Vagina (tissue), 2 donors: ENCODE measurements around the gene NEUROD2. TPM values are rescaled to one million over a fixed set of nuclear protein-coding genes. Genes with fewer than 3 reads are reported as not detected.

Source experiments
- DNase-seq, 2 donors: peaks; one replicate each; pipeline ENCODE4 v3.0.0-alpha.2; 2017; ENCODE audit errors: extremely low spot score in 2 of 2
- H3K27ac ChIP-seq: fragments of 200-600 bp; sonication (generic); one replicate; pipeline ENCODE4 v1.5.1; 2019
- H3K27me3 ChIP-seq: fragments of 200-600 bp; sonication (generic); one replicate; pipeline ENCODE4 v1.5.1; 2019
- H3K36me3 ChIP-seq, 2 donors: fragments of 200-600 bp; sonication (generic); one replicate each; pipeline ENCODE4 v1.5.1; 2017 to 2019
- H3K4me1 ChIP-seq: fragments of 200-600 bp; sonication (generic); one replicate; pipeline ENCODE4 v1.5.1; 2019
- H3K4me3 ChIP-seq, 2 donors: fragments of 200-600 bp; sonication (generic); 1 replicate in 1 of 2; 2 replicates in 1 of 2; pipeline ENCODE4 v1.5.1; 2016 to 2019
- H3K9me3 ChIP-seq: fragments of 200-600 bp; sonication (generic); one replicate; pipeline ENCODE4 v1.5.1; 2019
- POLR2A ChIP-seq, 2 donors: fragments of 450-650 bp; IDR thresholded peaks; one replicate each; pipeline ENCODE4 v1.6.1; 2017; ENCODE audit warnings: antibody characterized with exemption in 2 of 2, mild to moderate bottlenecking in 2 of 2, moderate library complexity in 2 of 2
- POLR2AphosphoS5 ChIP-seq, 2 donors: sonication (generic); formaldehyde crosslinking; IDR thresholded peaks; one replicate each; pipeline ENCODE4 v1.9.0; 2017; ENCODE audit warnings: antibody characterized with exemption in 2 of 2, mild to moderate bottlenecking in 2 of 2, low read depth in 1 of 2; ENCODE audit not compliant: insufficient read depth in 1 of 2
- intact Hi-C: fragments of 100-400 bp; cut with DNase I; formaldehyde crosslinking; loops from one replicate; pipeline ENCODE4 v1.15.1; 2023
- total RNA-seq: library from RNA; depleted of rRNA; stranded (reverse); fragments of >200 nt; gene quantifications from one replicate; pipeline ENCODE4 v1.2.3, GENCODE V29; 2016
- TF ChIP-seq, protein P1 (sequence below), 3 experiments: fragments of 450-650 bp in 2 of 3; fragments of 200-600 bp in 1 of 3; sonication (generic) in 1 of 3; IDR thresholded peaks; one replicate each; pipeline ENCODE4 v1.5.1; 2017 to 2019; ENCODE audit warnings: antibody characterized with exemption in 3 of 3, mild to moderate bottlenecking in 2 of 3, moderate library complexity in 2 of 3

Gene NEUROD2
- total RNA-seq, 1 donor from 2014 or later, result not detected

DNA sequence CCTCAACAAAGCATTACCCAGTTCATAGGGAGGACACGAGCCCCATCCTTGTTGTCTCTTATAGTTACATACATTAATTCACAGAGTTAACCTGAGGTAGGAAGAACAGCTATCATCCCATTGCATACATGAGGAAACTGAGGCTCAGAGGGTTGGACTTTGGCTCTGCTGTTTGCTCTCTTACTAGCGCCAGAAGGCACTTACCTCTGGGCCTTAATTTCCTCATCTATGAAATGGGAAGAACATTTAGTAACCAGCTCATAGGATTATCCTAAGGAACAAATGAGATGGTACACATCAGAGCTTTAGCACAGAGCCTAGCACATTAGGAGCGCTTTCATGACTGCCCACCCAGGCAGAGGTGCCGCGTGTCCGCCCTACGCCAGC lies 27.6 kb downstream of the NEUROD2 start:
- H3K4me1 ChIP-seq, result no peaks in the 10 kb centered on the region
- no peaks in the 10 kb centered on the region for H3K27me3 ChIP-seq
- H3K27ac ChIP-seq, result no peak overlapping the region
- DNase-seq, result no peak
- no peak overlapping the region for H3K4me3 ChIP-seq
- H3K9me3 ChIP-seq, result no peaks in the 10 kb centered on the region
- H3K36me3 ChIP-seq, result no peaks in the 10 kb centered on the region
- intact Hi-C loops, result no loop called here
- TF ChIP-seq POLR2A (IDR thresholded peaks at IDR 0.05), result no peak
- TF ChIP-seq POLR2AphosphoS5 (IDR thresholded peaks at IDR 0.05; ENCODE audit: insufficient read depth in 1 of 2, low read depth in 1 of 2), result no peak
- TF ChIP-seq, protein P1, sequence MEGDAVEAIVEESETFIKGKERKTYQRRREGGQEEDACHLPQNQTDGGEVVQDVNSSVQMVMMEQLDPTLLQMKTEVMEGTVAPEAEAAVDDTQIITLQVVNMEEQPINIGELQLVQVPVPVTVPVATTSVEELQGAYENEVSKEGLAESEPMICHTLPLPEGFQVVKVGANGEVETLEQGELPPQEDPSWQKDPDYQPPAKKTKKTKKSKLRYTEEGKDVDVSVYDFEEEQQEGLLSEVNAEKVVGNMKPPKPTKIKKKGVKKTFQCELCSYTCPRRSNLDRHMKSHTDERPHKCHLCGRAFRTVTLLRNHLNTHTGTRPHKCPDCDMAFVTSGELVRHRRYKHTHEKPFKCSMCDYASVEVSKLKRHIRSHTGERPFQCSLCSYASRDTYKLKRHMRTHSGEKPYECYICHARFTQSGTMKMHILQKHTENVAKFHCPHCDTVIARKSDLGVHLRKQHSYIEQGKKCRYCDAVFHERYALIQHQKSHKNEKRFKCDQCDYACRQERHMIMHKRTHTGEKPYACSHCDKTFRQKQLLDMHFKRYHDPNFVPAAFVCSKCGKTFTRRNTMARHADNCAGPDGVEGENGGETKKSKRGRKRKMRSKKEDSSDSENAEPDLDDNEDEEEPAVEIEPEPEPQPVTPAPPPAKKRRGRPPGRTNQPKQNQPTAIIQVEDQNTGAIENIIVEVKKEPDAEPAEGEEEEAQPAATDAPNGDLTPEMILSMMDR (IDR thresholded peaks at IDR 0.05), result no peak

- Histone ChIP-seq H3K4me3 (no peak overlapping the region), H3K27me3 (no peaks in the 10 kb centered on the region), H3K9me3 (no peaks in the 10 kb centered on the region), H3K4me1 (no peaks in the 10 kb centered on the region), H3K27ac (no peak overlapping the region), H3K36me3 (no peaks in the 10 kb centered on the region)
- no peak for DNase-seq
- TF ChIP-seq POLR2AphosphoS5 (IDR thresholded peaks at IDR 0.05; ENCODE audit: insufficient read depth in 1 of 2, low read depth in 1 of 2) (no peak), POLR2A (IDR thresholded peaks at IDR 0.05) (no peak)
- TF ChIP-seq, protein P1 (IDR thresholded peaks at IDR 0.05), result no peak
- intact Hi-C loops, result no loop called here
Observed at GRCh38 chr17:39579318-39580081, 28.2 kb downstream of the NEUROD2 start.

DNA sequence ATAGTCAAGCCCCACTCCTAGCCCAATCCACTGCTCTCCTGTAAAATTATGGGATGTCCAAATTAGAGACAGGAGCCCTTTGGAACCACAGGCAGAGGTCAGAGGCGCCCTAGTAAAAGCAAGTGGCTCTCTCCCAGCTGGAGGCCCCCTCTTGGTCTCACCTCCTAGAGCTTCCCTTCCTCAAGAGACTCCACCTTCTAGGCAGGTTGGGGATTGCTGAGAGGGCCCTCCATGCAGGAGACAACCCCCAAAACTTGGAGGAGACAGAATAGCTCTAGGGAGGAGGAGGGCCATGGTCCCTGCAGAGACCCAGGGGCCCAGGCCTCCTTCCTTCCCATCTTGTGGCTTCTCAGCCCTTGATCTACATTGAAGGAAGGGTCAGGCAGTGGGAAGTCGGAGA lies 29.4 kb downstream of the NEUROD2 start:
- no peak for TF ChIP-seq POLR2A (IDR thresholded peaks at IDR 0.05)
- TF ChIP-seq, protein P1 (IDR thresholded peaks at IDR 0.05), result no peak
- no peak for TF ChIP-seq POLR2AphosphoS5 (IDR thresholded peaks at IDR 0.05; ENCODE audit: insufficient read depth in 1 of 2, low read depth in 1 of 2)
- Histone ChIP-seq H3K4me3 (no peak overlapping the region), H3K4me1 (peaks cover 8% of the 10 kb centered on the region), H3K9me3 (no peaks in the 10 kb centered on the region), H3K27me3 (no peaks in the 10 kb centered on the region), H3K36me3 (no peaks in the 10 kb centered on the region), H3K27ac (no peak overlapping the region)
- intact Hi-C loops, result no loop called here
- DNase-seq, result no peak

DNA sequence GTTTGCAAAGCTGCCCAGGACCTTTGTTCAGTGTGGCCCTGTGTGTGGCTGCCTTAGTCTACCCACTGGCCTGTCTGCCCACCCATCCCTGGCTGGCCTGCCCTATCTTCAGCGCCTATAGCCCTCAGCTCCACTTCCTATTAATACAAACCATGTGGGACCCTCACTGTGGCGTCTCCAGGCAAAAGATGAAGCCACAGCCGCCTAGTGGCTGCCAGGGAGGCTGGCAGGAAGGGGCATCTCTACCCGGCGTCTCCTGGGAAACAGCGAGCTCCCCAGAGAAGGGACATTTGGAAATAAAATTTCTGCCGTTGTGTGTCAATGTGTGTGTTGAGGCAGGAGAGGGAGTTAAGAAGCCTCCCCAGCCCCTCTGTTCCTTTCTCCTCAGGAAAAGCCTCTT lies 31.5 kb downstream of the NEUROD2 start:
- Histone ChIP-seq H3K27ac (no peak overlapping the region), H3K4me1 (peaks cover 15% of the 10 kb centered on the region), H3K36me3 (no peaks in the 10 kb centered on the region), H3K27me3 (no peaks in the 10 kb centered on the region), H3K9me3 (no peaks in the 10 kb centered on the region), H3K4me3 (no peak overlapping the region)
- intact Hi-C loops, result no loop called here
- DNase-seq, result no peak
- no peak for TF ChIP-seq POLR2AphosphoS5 (IDR thresholded peaks at IDR 0.05; ENCODE audit: insufficient read depth in 1 of 2, low read depth in 1 of 2)
- TF ChIP-seq, protein P1 (IDR thresholded peaks at IDR 0.05), result no peak
- no peak for TF ChIP-seq POLR2A (IDR thresholded peaks at IDR 0.05)
